AG08395 (cell line): ENCODE data around the gene S100A11.

Experiments
- DNase-seq: peaks from one replicate; pipeline ENCODE4 v3.0.0; 2012; ENCODE audit warnings: mixed read lengths, low spot score

The S100A11 gene

GRCh38 chr1:151984313-151984956, 52.4 kb downstream of the S100A11 start:
- DNase-seq: no peak
